NCI-H748 treated with DMSO at 0.1 percent for 48 hours (cell line): ENCODE results near the gene NUDT14.

ENCODE experiments used
- DNase-seq: peaks from one replicate; lab custom pipeline; 2025; lab: John Stamatoyannopoulos, UW

The NUDT14 gene

GRCh38 chr14:105146976-105147635 is 34.0 kb downstream of the NUDT14 start:
- no peak for DNase-seq

DNA sequence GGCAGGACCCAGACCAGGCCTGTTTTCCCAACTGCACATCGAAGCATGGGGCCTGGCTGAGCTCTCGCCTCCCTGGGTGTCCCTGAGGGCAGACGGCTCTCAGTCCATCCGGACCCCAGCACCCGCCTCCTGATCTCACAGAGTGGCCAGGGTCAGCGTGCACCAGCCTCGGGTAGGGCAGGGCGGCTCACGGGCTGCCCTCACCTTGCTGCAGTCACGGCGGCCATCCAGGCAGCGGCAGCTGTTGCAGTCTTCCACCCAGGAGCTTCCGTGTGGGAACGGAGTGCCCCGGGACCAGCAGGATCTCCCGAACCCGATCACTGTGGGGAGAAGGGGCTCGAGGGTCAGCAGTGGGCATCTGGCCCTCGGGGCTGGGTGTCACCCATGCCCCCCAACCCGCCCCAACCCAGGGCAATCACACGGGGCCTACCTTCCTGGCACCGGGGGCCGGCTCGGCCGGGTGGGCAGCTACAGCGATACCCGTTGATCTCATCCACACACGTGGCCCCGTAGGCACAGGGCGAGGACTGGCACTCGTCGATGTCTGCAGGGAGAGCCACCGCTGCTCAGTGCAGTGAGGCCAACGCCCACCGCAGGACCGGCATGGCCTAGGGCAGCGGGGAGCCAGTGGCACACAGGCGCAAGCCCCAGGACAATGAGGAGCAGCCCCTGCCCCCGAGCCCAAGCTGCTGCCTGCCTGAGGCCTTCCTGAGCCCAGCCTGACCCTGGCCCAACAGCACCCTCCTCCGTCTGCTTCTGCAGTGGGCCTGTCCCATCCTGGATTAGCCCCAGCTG is 34.7 kb downstream of the NUDT14 start:
- DNase-seq, result no peak

- DNase-seq, result no peak
These were observed 35.5 kb downstream of the NUDT14 start for GRCh38 chr14:105145381-105146180.

DNA sequence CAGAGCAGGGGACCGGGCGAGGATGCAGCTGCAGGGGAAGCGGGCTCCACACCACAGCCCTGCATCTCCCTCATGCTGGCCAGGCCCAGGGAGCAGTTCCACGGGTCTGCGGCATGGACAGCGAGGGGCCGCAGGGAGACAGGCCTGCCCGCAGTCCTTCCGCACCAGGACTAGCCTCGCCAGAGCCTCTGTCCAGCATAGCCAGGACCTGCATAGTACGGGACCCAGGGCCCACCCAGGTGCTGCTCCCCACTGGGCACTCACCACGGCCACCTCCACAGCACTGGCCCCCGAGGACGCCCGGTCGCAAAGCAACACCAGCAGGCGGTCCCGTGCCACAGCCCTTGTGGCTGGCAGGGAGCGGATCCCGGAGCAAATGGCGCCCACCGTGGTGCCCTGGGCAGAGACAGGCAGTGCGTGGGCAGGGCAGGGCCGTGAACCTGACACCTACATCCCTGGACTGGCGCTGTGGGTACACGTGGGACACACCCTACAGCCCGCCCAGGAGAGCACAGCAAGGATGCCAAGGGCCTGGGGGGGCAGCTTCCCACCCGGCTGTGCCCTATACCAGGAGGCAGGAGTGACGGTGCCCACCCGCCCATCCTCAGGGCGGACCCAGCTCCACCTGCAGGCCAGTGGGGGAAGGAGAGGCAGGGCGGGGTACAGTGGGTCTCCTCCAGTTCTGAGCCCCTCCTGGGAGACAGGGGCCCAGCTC is 36.3 kb downstream of the NUDT14 start:
- no peak for DNase-seq

- no peak for DNase-seq
These were observed 37.0 kb downstream of the NUDT14 start for GRCh38 chr14:105144026-105144665.

GRCh38 chr14:105143451-105144025 is 37.6 kb downstream of the NUDT14 start:
- DNase-seq, result no peak

GRCh38 chr14:105142651-105143450 is 38.3 kb downstream of the NUDT14 start:
- no peak for DNase-seq

DNA sequence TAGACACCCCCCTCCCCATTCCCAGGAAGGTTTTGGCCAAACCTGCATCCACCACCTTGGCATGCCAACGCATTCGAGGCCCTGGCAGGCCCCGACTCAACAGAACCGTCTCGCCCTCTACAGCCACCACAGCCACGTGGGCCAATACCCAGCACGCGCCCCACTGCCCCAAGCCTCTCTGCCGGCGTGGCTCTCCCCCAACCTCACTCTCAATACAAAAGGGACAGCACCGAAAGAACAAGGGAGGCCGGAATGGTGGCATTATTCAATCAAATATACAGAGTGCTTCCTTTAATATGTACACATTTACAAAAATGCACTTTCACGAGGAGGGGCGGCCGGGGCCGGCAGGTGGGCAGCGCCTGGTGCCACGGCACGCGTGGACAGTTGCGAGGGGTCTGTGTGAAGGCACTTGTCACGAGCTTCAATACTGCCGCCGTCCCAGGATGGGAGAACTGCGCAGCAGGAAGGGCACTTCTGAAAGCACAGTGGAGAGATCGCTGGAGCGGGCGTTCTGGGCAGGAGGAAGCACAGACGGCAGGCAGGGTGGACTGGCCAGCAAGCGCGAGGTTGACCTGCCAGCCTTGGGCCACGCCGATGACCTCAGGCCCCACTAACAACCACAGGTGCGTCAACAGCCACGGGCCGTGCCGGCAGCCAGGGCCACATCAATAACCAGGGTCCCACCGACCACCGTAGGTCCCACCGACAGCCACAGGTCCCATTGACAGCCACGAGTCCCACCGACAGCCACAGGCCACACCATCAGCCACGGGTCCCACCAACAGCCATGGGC is 39.4 kb downstream of the NUDT14 start:
- DNase-seq, result no peak

- DNase-seq, result no peak
These were observed 40.1 kb downstream of the NUDT14 start for GRCh38 chr14:105141026-105141425.

GRCh38 chr14:105140581-105140980 is 40.5 kb downstream of the NUDT14 start:
- DNase-seq, result no peak

GRCh38 chr14:105139831-105140239 is 41.3 kb downstream of the NUDT14 start:
- DNase-seq, result no peak

GRCh38 chr14:105139212-105139825 is 41.8 kb downstream of the NUDT14 start:
- DNase-seq, result no peak

DNA sequence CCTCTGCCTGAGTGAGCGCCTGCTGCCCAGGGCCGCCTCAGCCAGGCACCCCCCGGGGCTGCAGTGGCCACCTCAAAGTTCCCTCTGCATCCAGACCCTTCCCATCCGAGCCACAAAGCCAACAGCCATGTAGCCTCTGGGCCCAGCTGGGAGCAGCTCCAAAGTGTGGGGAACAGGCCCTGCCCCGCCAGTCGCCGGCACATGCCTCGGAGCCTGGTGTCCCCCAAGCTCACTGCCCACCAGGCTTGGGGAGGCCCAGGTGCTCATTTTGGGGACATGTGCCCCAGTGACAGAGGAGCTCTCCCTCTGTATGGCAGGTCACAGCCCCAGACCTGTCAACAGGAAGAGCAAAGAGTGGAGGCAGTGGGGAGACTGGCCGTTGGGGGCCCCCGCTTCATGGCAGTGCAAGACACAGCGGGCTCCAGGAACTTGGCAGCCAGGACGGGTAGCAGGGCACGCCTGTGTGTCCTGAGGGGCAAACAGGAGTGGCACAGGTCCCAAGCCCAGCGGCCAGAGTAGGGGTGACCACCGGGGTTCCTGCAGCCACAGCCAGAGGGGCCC is 42.5 kb downstream of the NUDT14 start:
- DNase-seq, result no peak

- no peak for DNase-seq
These were observed 43.0 kb downstream of the NUDT14 start for GRCh38 chr14:105138021-105138541.

DNA sequence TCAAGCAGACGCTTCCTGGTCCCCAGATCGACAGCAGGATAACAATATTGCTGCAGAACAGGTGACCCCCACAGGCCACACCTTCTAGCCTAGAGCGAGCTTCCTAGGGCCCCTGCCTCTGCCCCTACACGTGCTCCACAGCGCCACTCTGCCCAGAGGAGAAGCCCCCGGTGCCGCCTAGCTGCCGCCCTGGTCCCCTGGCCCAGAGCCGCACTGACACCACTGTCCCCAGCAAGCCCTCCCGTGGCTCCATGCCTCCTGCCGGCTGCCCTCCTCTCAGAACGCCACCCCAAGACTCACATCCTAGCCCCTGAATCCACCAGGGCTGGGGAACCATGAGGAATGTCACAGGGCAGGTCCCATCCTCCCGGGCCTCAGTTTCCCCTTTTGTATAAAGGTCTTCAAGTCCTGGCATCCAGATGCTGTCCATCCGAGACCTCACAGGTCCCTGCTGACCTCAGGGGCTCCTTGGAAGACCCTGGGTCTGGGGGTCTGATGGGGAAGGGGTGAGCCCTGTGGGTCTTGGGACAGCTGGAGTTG is 43.6 kb downstream of the NUDT14 start:
- no peak for DNase-seq

- DNase-seq, result no peak
These were observed 44.5 kb downstream of the NUDT14 start for GRCh38 chr14:105136401-105137322.
